ENCODE results near the gene AUTS2.
"Not testable (repeated sequence)": the region's sequence is repeated elsewhere in the genome, so short reads cannot be mapped to it uniquely, and the experiment has no call there.

The AUTS2 gene

GRCh38 chr7:69786130-69786529 is 187.9 kb downstream of the AUTS2 start:
- not testable (repeated sequence) for H3K9me3 ChIP-seq (ENCODE audit: control insufficient read depth in 1 of 2, low read length in 2 of 2); H3K36me3 ChIP-seq (ENCODE audit: control insufficient read depth in 1 of 2, insufficient read depth in 2 of 2, low read length in 2 of 2); H3K27ac ChIP-seq (ENCODE audit: low read length); H3K4me3 ChIP-seq (ENCODE audit: low read depth in 1 of 2, low read length in 2 of 2); H3K27me3 ChIP-seq (ENCODE audit: low read depth, low read length)
- peaks cover 5 to 64% of the 10 kb centered on the region in 2 donors for H3K4me1 ChIP-seq (ENCODE audit: control insufficient read depth in 1 of 2, insufficient read depth in 2 of 2, low read length in 2 of 2)

GRCh38 chr7:69786730-69787395 is 188.6 kb downstream of the AUTS2 start:
- H3K36me3 ChIP-seq (ENCODE audit: control insufficient read depth in 1 of 2, insufficient read depth in 2 of 2, low read length in 2 of 2) = no peaks in the 10 kb centered on the region
- H3K4me1 ChIP-seq (ENCODE audit: control insufficient read depth in 1 of 2, insufficient read depth in 2 of 2, low read length in 2 of 2) = peaks cover 5 to 57% of the 10 kb centered on the region in 2 donors
- H3K27me3 ChIP-seq (ENCODE audit: low read depth, low read length) = no peaks in the 10 kb centered on the region
- no peaks in the 10 kb centered on the region for H3K9me3 ChIP-seq (ENCODE audit: control insufficient read depth in 1 of 2, low read length in 2 of 2)
- H3K27ac ChIP-seq (ENCODE audit: low read length) = no peak overlapping the region
- H3K4me3 ChIP-seq (ENCODE audit: low read depth in 1 of 2, low read length in 2 of 2) = no peak overlapping the region

- Histone ChIP-seq H3K4me3 (ENCODE audit: low read depth in 1 of 2, low read length in 2 of 2) (no peak overlapping the region), H3K9me3 (ENCODE audit: control insufficient read depth in 1 of 2, low read length in 2 of 2) (no peaks in the 10 kb centered on the region), H3K27ac (ENCODE audit: low read length) (no peak overlapping the region), H3K27me3 (ENCODE audit: low read depth, low read length) (no peaks in the 10 kb centered on the region), H3K36me3 (ENCODE audit: control insufficient read depth in 1 of 2, insufficient read depth in 2 of 2, low read length in 2 of 2) (no peaks in the 10 kb centered on the region), H3K4me1 (ENCODE audit: control insufficient read depth in 1 of 2, insufficient read depth in 2 of 2, low read length in 2 of 2) (peaks cover 5 to 49% of the 10 kb centered on the region in 2 donors)
These were observed 189.6 kb downstream of the AUTS2 start for GRCh38 chr7:69787736-69788431.

GRCh38 chr7:69789563-69789962 is 191.3 kb downstream of the AUTS2 start:
- no peaks in the 10 kb centered on the region for H3K9me3 ChIP-seq (ENCODE audit: control insufficient read depth in 1 of 2, low read length in 2 of 2)
- no peak overlapping the region for H3K27ac ChIP-seq (ENCODE audit: low read length)
- H3K36me3 ChIP-seq (ENCODE audit: control insufficient read depth in 1 of 2, insufficient read depth in 2 of 2, low read length in 2 of 2) = no peaks in the 10 kb centered on the region
- no peaks in the 10 kb centered on the region for H3K27me3 ChIP-seq (ENCODE audit: low read depth, low read length)
- peaks cover 0 to 37% of the 10 kb centered on the region in 2 donors for H3K4me1 ChIP-seq (ENCODE audit: control insufficient read depth in 1 of 2, insufficient read depth in 2 of 2, low read length in 2 of 2)
- H3K4me3 ChIP-seq (ENCODE audit: low read depth in 1 of 2, low read length in 2 of 2) = no peak overlapping the region

- Histone ChIP-seq H3K27ac (ENCODE audit: low read length) (no peak overlapping the region), H3K27me3 (ENCODE audit: low read depth, low read length) (no peaks in the 10 kb centered on the region), H3K36me3 (ENCODE audit: control insufficient read depth in 1 of 2, insufficient read depth in 2 of 2, low read length in 2 of 2) (no peaks in the 10 kb centered on the region), H3K9me3 (ENCODE audit: control insufficient read depth in 1 of 2, low read length in 2 of 2) (no peaks in the 10 kb centered on the region), H3K4me3 (ENCODE audit: low read depth in 1 of 2, low read length in 2 of 2) (no peak overlapping the region), H3K4me1 (ENCODE audit: control insufficient read depth in 1 of 2, insufficient read depth in 2 of 2, low read length in 2 of 2) (peaks cover 0 to 33% of the 10 kb centered on the region in 2 donors)
These were observed 192.9 kb downstream of the AUTS2 start for GRCh38 chr7:69790977-69791724.

GRCh38 chr7:69791739-69792138 is 193.5 kb downstream of the AUTS2 start:
- Histone ChIP-seq H3K27me3 (ENCODE audit: low read depth, low read length) (no peaks in the 10 kb centered on the region), H3K9me3 (ENCODE audit: control insufficient read depth in 1 of 2, low read length in 2 of 2) (no peaks in the 10 kb centered on the region), H3K27ac (ENCODE audit: low read length) (no peak overlapping the region), H3K4me1 (ENCODE audit: control insufficient read depth in 1 of 2, insufficient read depth in 2 of 2, low read length in 2 of 2) (peaks cover 0 to 33% of the 10 kb centered on the region in 2 donors), H3K4me3 (ENCODE audit: low read depth in 1 of 2, low read length in 2 of 2) (no peak overlapping the region), H3K36me3 (ENCODE audit: control insufficient read depth in 1 of 2, insufficient read depth in 2 of 2, low read length in 2 of 2) (no peaks in the 10 kb centered on the region)

GRCh38 chr7:69795932-69796331 is 197.7 kb downstream of the AUTS2 start:
- H3K4me3 ChIP-seq (ENCODE audit: low read depth in 1 of 2, low read length in 2 of 2) = no peak overlapping the region
- H3K4me1 ChIP-seq (ENCODE audit: control insufficient read depth in 1 of 2, insufficient read depth in 2 of 2, low read length in 2 of 2) = peaks cover 0 to 13% of the 10 kb centered on the region in 2 donors
- H3K27me3 ChIP-seq (ENCODE audit: low read depth, low read length) = no peaks in the 10 kb centered on the region
- no peak overlapping the region for H3K27ac ChIP-seq (ENCODE audit: low read length)
- H3K36me3 ChIP-seq (ENCODE audit: control insufficient read depth in 1 of 2, insufficient read depth in 2 of 2, low read length in 2 of 2) = no peaks in the 10 kb centered on the region
- H3K9me3 ChIP-seq (ENCODE audit: control insufficient read depth in 1 of 2, low read length in 2 of 2) = no peaks in the 10 kb centered on the region

GRCh38 chr7:69796416-69796815 is 198.1 kb downstream of the AUTS2 start:
- peaks cover 0 to 15% of the 10 kb centered on the region in 2 donors for H3K4me1 ChIP-seq (ENCODE audit: control insufficient read depth in 1 of 2, insufficient read depth in 2 of 2, low read length in 2 of 2)
- H3K27ac ChIP-seq (ENCODE audit: low read length) = no peak overlapping the region
- H3K4me3 ChIP-seq (ENCODE audit: low read depth in 1 of 2, low read length in 2 of 2) = no peak overlapping the region
- H3K27me3 ChIP-seq (ENCODE audit: low read depth, low read length) = no peaks in the 10 kb centered on the region
- no peaks in the 10 kb centered on the region for H3K9me3 ChIP-seq (ENCODE audit: control insufficient read depth in 1 of 2, low read length in 2 of 2)
- H3K36me3 ChIP-seq (ENCODE audit: control insufficient read depth in 1 of 2, insufficient read depth in 2 of 2, low read length in 2 of 2) = no peaks in the 10 kb centered on the region

GRCh38 chr7:69799048-69799697 is 200.9 kb downstream of the AUTS2 start:
- H3K4me1 ChIP-seq (ENCODE audit: control insufficient read depth in 1 of 2, insufficient read depth in 2 of 2, low read length in 2 of 2) = peaks cover 0 to 10% of the 10 kb centered on the region in 2 donors
- H3K27ac ChIP-seq (ENCODE audit: low read length) = no peak overlapping the region
- H3K27me3 ChIP-seq (ENCODE audit: low read depth, low read length) = no peaks in the 10 kb centered on the region
- no peak overlapping the region for H3K4me3 ChIP-seq (ENCODE audit: low read depth in 1 of 2, low read length in 2 of 2)
- H3K36me3 ChIP-seq (ENCODE audit: control insufficient read depth in 1 of 2, insufficient read depth in 2 of 2, low read length in 2 of 2) = no peaks in the 10 kb centered on the region
- no peaks in the 10 kb centered on the region for H3K9me3 ChIP-seq (ENCODE audit: control insufficient read depth in 1 of 2, low read length in 2 of 2)

- Histone ChIP-seq H3K36me3 (ENCODE audit: control insufficient read depth in 1 of 2, insufficient read depth in 2 of 2, low read length in 2 of 2) (no peaks in the 10 kb centered on the region), H3K9me3 (ENCODE audit: control insufficient read depth in 1 of 2, low read length in 2 of 2) (no peaks in the 10 kb centered on the region), H3K27me3 (ENCODE audit: low read depth, low read length) (no peaks in the 10 kb centered on the region), H3K27ac (ENCODE audit: low read length) (no peak overlapping the region), H3K4me1 (ENCODE audit: control insufficient read depth in 1 of 2, insufficient read depth in 2 of 2, low read length in 2 of 2) (peaks cover 0 to 10% of the 10 kb centered on the region in 2 donors), H3K4me3 (ENCODE audit: low read depth in 1 of 2, low read length in 2 of 2) (no peak overlapping the region)
These were observed 201.7 kb downstream of the AUTS2 start for GRCh38 chr7:69799990-69800389.

GRCh38 chr7:69800495-69800894 is 202.2 kb downstream of the AUTS2 start:
- Histone ChIP-seq H3K4me3 (ENCODE audit: low read depth in 1 of 2, low read length in 2 of 2) (no peak overlapping the region), H3K4me1 (ENCODE audit: control insufficient read depth in 1 of 2, insufficient read depth in 2 of 2, low read length in 2 of 2) (peaks cover 0 to 10% of the 10 kb centered on the region in 2 donors), H3K27me3 (ENCODE audit: low read depth, low read length) (no peaks in the 10 kb centered on the region), H3K27ac (ENCODE audit: low read length) (no peak overlapping the region), H3K36me3 (ENCODE audit: control insufficient read depth in 1 of 2, insufficient read depth in 2 of 2, low read length in 2 of 2) (no peaks in the 10 kb centered on the region), H3K9me3 (ENCODE audit: control insufficient read depth in 1 of 2, low read length in 2 of 2) (no peaks in the 10 kb centered on the region)

All from muscle layer of duodenum (tissue), 2 donors.